Esophagus muscularis mucosa (tissue), 3 donors: ENCODE data around the gene CHRNG.

Experiments used
- CTCF ChIP-seq, 3 experiments: fragments of 200-600 bp in 2 of 3; fragments of 450-650 bp in 1 of 3; sonication (generic) in 2 of 3; IDR thresholded peaks; one replicate each; pipeline ENCODE4 v1.5.1; 2017 to 2019; ENCODE audit warnings: antibody characterized with exemption in 3 of 3, mild to moderate bottlenecking in 2 of 3, moderate library complexity in 1 of 3
- POLR2A ChIP-seq: fragments of 450-650 bp; IDR thresholded peaks from one replicate; pipeline ENCODE4 v1.6.1; 2017; ENCODE audit warnings: antibody characterized with exemption, moderate library complexity, mild to moderate bottlenecking, low read depth
- POLR2AphosphoS5 ChIP-seq, 2 donors: sonication (generic); formaldehyde crosslinking; IDR thresholded peaks; one replicate each; pipeline ENCODE4 v1.6.1; 2017; ENCODE audit warnings: antibody characterized with exemption in 2 of 2

- TF ChIP-seq CTCF (IDR thresholded peaks at IDR 0.05): no peak
- no peak for TF ChIP-seq POLR2A
- no peak for TF ChIP-seq POLR2AphosphoS5 (IDR thresholded peaks at IDR 0.05)
Measured at GRCh38 chr2:232573771-232574435, 34.4 kb downstream of the CHRNG start.
